ENCODE measurements around the gene GCN1. TPM values are rescaled to one million over a fixed set of nuclear protein-coding genes. Genes with fewer than 3 reads are reported as not detected.

GCN1 gene
- total and polyA plus RNA-seq, 12 donors = 9.7 to 41.3 (median 34.0) TPM

- no peaks in the 10 kb centered on the region for H3K27me3 ChIP-seq
- intact Hi-C loops (cut with DNase I) = no loop called here
- DNase-seq (peak in 1 of 2 donors; percentile 43), ATAC-seq (peak in 7 of 8 donors; percentile 53 to 82 (median 62))
- no peaks in the 10 kb centered on the region for H3K9me3 ChIP-seq
- peaks cover 0 to 41% (median 4%) of the 10 kb centered on the region in 9 donors for H3K4me1 ChIP-seq
- no peak overlapping the region for H3K4me3 ChIP-seq
- peak overlapping the region in 7 of 10 donors; percentile 11 to 82 (median 25) for H3K27ac ChIP-seq
- WGBS, 2 donors = 47 to 59% methylated on average over 2 of the region's 2 CpGs
- no peak for TF ChIP-seq CTCF (IDR thresholded peaks at IDR 0.05)
- H3K36me3 ChIP-seq = peaks cover 0 to 60% (median 44%) of the 10 kb centered on the region in 9 donors
Observed at GRCh38 chr12:120126635-120127005, 67.9 kb downstream of the GCN1 start.

GRCh38 chr12:120125792-120126634 is 68.5 kb downstream of the GCN1 start:
- H3K4me3 ChIP-seq = no peak overlapping the region
- H3K27me3 ChIP-seq = no peaks in the 10 kb centered on the region
- peak overlapping the region in 6 of 10 donors; percentile 11 to 82 (median 36) for H3K27ac ChIP-seq
- no peaks in the 10 kb centered on the region for H3K9me3 ChIP-seq
- H3K36me3 ChIP-seq = peaks cover 0 to 54% (median 40%) of the 10 kb centered on the region in 9 donors
- ATAC-seq = peak in 1 of 8 donors; percentile 3
- no peak for TF ChIP-seq CTCF (IDR thresholded peaks at IDR 0.05)
- no peak for DNase-seq
- H3K4me1 ChIP-seq = peaks cover 0 to 46% (median 4%) of the 10 kb centered on the region in 9 donors
- intact Hi-C loops (cut with DNase I) = no loop called here
- WGBS, 2 donors = 84 to 88% methylated on average over 6 of the region's 6 CpGs

- Histone ChIP-seq H3K4me3 (no peak overlapping the region), H3K36me3 (peaks cover 0 to 44% (median 31%) of the 10 kb centered on the region in 9 donors), H3K4me1 (peaks cover 0 to 54% (median 4%) of the 10 kb centered on the region in 9 donors), H3K27ac (no peak overlapping the region), H3K27me3 (no peaks in the 10 kb centered on the region), H3K9me3 (no peaks in the 10 kb centered on the region)
- DNase-seq (no peak), ATAC-seq (no peak)
- 88 to 94% methylated on average over 4 of the region's 4 CpGs for WGBS, 2 donors
- intact Hi-C loops (cut with DNase I) = no loop called here
- TF ChIP-seq CTCF (IDR thresholded peaks at IDR 0.05) = no peak
Observed at GRCh38 chr12:120125029-120125428, 69.5 kb downstream of the GCN1 start.

GRCh38 chr12:120121766-120122293 is 72.7 kb downstream of the GCN1 start:
- H3K27ac ChIP-seq = no peak overlapping the region
- no peak for ATAC-seq
- peaks cover 0 to 66% (median 24%) of the 10 kb centered on the region in 9 donors for H3K4me1 ChIP-seq
- peaks cover 0 to 12% (median 2%) of the 10 kb centered on the region in 9 donors for H3K36me3 ChIP-seq
- no peaks in the 10 kb centered on the region for H3K27me3 ChIP-seq
- intact Hi-C loops (cut with DNase I) = no loop called here
- TF ChIP-seq CTCF (IDR thresholded peaks at IDR 0.05) = no peak
- no peak for DNase-seq
- no peak overlapping the region for H3K4me3 ChIP-seq
- WGBS, 2 donors = 83% methylated on average over 4 of the region's 4 CpGs
- no peaks in the 10 kb centered on the region for H3K9me3 ChIP-seq

Measured in heart right ventricle (tissue), 16 donors.